ENCODE results near the gene AQP12A. TPM values are rescaled to one million over a fixed set of nuclear protein-coding genes. Genes with fewer than 3 reads are reported as not detected.
A peak's percentile ranks its signal among the peaks of the same experiment; 100 is the strongest.
"Not testable (repeated sequence)": the region's sequence is repeated elsewhere in the genome, so short reads cannot be mapped to it uniquely, and the experiment has no call there.

The AQP12A gene
- total RNA-seq (not detected), polyA plus RNA-seq (1 to 10 TPM in 2 of 3 donors, not detected in 1; 3.0 to 7.4 TPM)

- H3K4me1 ChIP-seq; H3K4me3 ChIP-seq; intact Hi-C loops (cut with DNase I); H3K27ac ChIP-seq; H3K27me3 ChIP-seq; DNase-seq; H3K9me3 ChIP-seq; H3K36me3 ChIP-seq: not testable (repeated sequence)
- 83 to 92% methylated on average over 31 to 32 of the region's 37 CpGs for WGBS, 2 donors
These were observed at the start of gene AQP12A for GRCh38 chr2:240691631-240692420. AQP12A (plus strand) TSS chr2:240691866; CDS start chr2:240691914, 48 bp downstream.

GRCh38 chr2:240642061-240642805 is 49.4 kb upstream of the AQP12A start:
- Histone ChIP-seq H3K4me3 (no peak overlapping the region), H3K4me1 (no peaks in the 10 kb centered on the region), H3K9me3 (no peaks in the 10 kb centered on the region), H3K27me3 (peaks cover 0 to 58% (median 35%) of the 10 kb centered on the region in 3 donors), H3K36me3 (no peaks in the 10 kb centered on the region), H3K27ac (no peak overlapping the region)
- TF ChIP-seq CTCF (IDR thresholded peaks at IDR 0.05) (no peak), POLR2A (IDR thresholded peaks at IDR 0.05) (no peak), EP300 (IDR thresholded peaks at IDR 0.05) (no peak), POLR2AphosphoS5 (IDR thresholded peaks at IDR 0.05) (no peak)
- WGBS, 2 donors: 78 to 88% methylated on average over 36 of the region's 36 CpGs
- DNase-seq: peak; percentile 54
- intact Hi-C loops (cut with DNase I): no loop called here

GRCh38 chr2:240642806-240643092 is 48.9 kb upstream of the AQP12A start:
- H3K27me3 ChIP-seq: peaks cover 0 to 63% (median 35%) of the 10 kb centered on the region in 3 donors
- H3K36me3 ChIP-seq: no peaks in the 10 kb centered on the region
- no peak for TF ChIP-seq CTCF (IDR thresholded peaks at IDR 0.05)
- no peak for TF ChIP-seq EP300 (IDR thresholded peaks at IDR 0.05)
- WGBS, 2 donors: 88 to 93% methylated on average over 11 of the region's 11 CpGs
- no peak overlapping the region for H3K27ac ChIP-seq
- H3K9me3 ChIP-seq: no peaks in the 10 kb centered on the region
- no peak for DNase-seq
- intact Hi-C loops (cut with DNase I): no loop called here
- no peak overlapping the region for H3K4me3 ChIP-seq
- H3K4me1 ChIP-seq: no peaks in the 10 kb centered on the region

- intact Hi-C loops (cut with DNase I): no loop called here
- peaks cover 0 to 68% (median 35%) of the 10 kb centered on the region in 3 donors for H3K27me3 ChIP-seq
- H3K27ac ChIP-seq: no peak overlapping the region
- TF ChIP-seq EP300 (IDR thresholded peaks at IDR 0.05): no peak
- no peak for TF ChIP-seq CTCF (IDR thresholded peaks at IDR 0.05)
- no peak for TF ChIP-seq POLR2A (IDR thresholded peaks at IDR 0.05)
- no peak for TF ChIP-seq POLR2AphosphoS5 (IDR thresholded peaks at IDR 0.05)
- peak; percentile 54 for DNase-seq
- no peaks in the 10 kb centered on the region for H3K9me3 ChIP-seq
- no peaks in the 10 kb centered on the region for H3K36me3 ChIP-seq
- WGBS, 2 donors: 51 to 76% methylated on average over 13 of the region's 13 CpGs
- H3K4me3 ChIP-seq: no peak overlapping the region
- no peaks in the 10 kb centered on the region for H3K4me1 ChIP-seq
These were observed 48.4 kb upstream of the AQP12A start for GRCh38 chr2:240643093-240643810.

GRCh38 chr2:240643811-240644150 is 47.9 kb upstream of the AQP12A start:
- H3K27ac ChIP-seq: no peak overlapping the region
- no peak for DNase-seq
- peaks cover 0 to 73% (median 35%) of the 10 kb centered on the region in 3 donors for H3K27me3 ChIP-seq
- no peaks in the 10 kb centered on the region for H3K9me3 ChIP-seq
- TF ChIP-seq POLR2AphosphoS5 (IDR thresholded peaks at IDR 0.05) (no peak), POLR2A (IDR thresholded peaks at IDR 0.05) (no peak), CTCF (IDR thresholded peaks at IDR 0.05) (no peak), EP300 (IDR thresholded peaks at IDR 0.05) (no peak)
- WGBS, 2 donors: 77 to 88% methylated on average over 15 of the region's 15 CpGs
- H3K4me3 ChIP-seq: no peak overlapping the region
- no peaks in the 10 kb centered on the region for H3K36me3 ChIP-seq
- H3K4me1 ChIP-seq: no peaks in the 10 kb centered on the region
- intact Hi-C loops (cut with DNase I): no loop called here

All from sigmoid colon (tissue), 7 donors.